Psoas muscle (tissue), 8 donors: ENCODE measurements around the gene PROK1. TPM values are rescaled to one million over a fixed set of nuclear protein-coding genes. Genes with fewer than 3 reads are reported as not detected.
A peak's percentile ranks its signal among the peaks of the same experiment; 100 is the strongest.

Experiments
- ATAC-seq, 4 donors: fragments of 200-7000 bp; cut with Tn5 transposase; one replicate each; pipeline ENCODE4 v1.9.1; 2020; ENCODE audit warnings: moderate library complexity in 3 of 4, mild to moderate bottlenecking in 2 of 4
- DNase-seq, 2 donors: peaks; one replicate each; pipeline ENCODE4 v3.0.0-alpha.2; 2020
- H3K27ac ChIP-seq: fragments of 200-600 bp; one replicate; pipeline ENCODE4 v1.8.0; 2022
- H3K27me3 ChIP-seq, 3 donors: fragments of 200-600 bp in 1 of 3; one replicate each; pipeline versions ENCODE4 v1.6.1 to v1.8.0; 2013 to 2022; ENCODE audit warnings: low read length in 2 of 3, mild to moderate bottlenecking in 2 of 3, moderate library complexity in 1 of 3; ENCODE audit not compliant: insufficient read depth in 3 of 3
- H3K36me3 ChIP-seq, 2 donors: fragments of 200-600 bp in 1 of 2; one replicate each; pipeline versions ENCODE4 v1.6.1 to v1.8.0; 2013 to 2022; ENCODE audit warnings: low read depth in 1 of 2, mild to moderate bottlenecking in 1 of 2, moderate library complexity in 1 of 2; ENCODE audit not compliant: insufficient read depth in 1 of 2
- H3K4me1 ChIP-seq: fragments of 200-600 bp; one replicate; pipeline ENCODE4 v1.8.0; 2022
- H3K4me3 ChIP-seq: fragments of 200-600 bp; one replicate; pipeline ENCODE4 v1.8.0; 2022; ENCODE audit warnings: mild to moderate bottlenecking
- H3K9me3 ChIP-seq: fragments of 200-600 bp; one replicate; pipeline ENCODE4 v1.8.0; 2022
- WGBS, 3 donors: extraction: QIAGEN DNeasy Blood & Tissue Kit; methylation state at CpG; one replicate each; pipeline versions ENCODE4 v1.1.6 to v1.1.7; 2013; 5-methylcytosine and 5-hydroxymethylcytosine counted together
- intact Hi-C, 2 donors: fragments of 100-400 bp; cut with DNase I; formaldehyde crosslinking; loops; one replicate each; pipeline versions ENCODE4 v1.11.0 to v1.14.2; 2022
- polyA plus RNA-seq, 3 donors: library from polyadenylated mRNA; stranded (reverse); fragments of 200-250 nt; gene quantifications; one replicate each; pipeline ENCODE4 v1.2.3, GENCODE V29; 2013
- total RNA-seq, 4 donors: library from RNA; stranded (reverse); fragmentation: NEBNext Ultra II Directional in 2 of 4; extraction: Animal tissue kit (Norgen Biotek cat#: 25700) in 2 of 4; gene quantifications; one replicate each; pipeline versions ENCODE4 v1.2.1 to v1.2.4, GENCODE V29; 2021 to 2023
- TF ChIP-seq, protein P1 (sequence below): fragments of 200-600 bp; IDR thresholded peaks from one replicate; pipeline ENCODE4 v1.8.0; 2022; ENCODE audit warnings: antibody characterized with exemption
- donor health status: healthy with polysubstance abuse.
- donor health status: DM: no; HTN: no; CAD: no; lungs with moderate emphysema.
- donor health status: Bipolar disorder and iron deficiency.
- donor health status: healthy.
- donor health status: DM: yes; HTN: yes; CAD: no.
- donor health status: DM: no; HTN: no; CAD: no.
- donor health status: DM: no; HTN: no; CAD: no.
- donor health status: DM: yes; HTN: yes; CAD: no.

The PROK1 gene
- total and polyA plus RNA-seq, 7 donors = 0.15 to 15.0 (median 0.22) TPM; not detected in 1

DNA sequence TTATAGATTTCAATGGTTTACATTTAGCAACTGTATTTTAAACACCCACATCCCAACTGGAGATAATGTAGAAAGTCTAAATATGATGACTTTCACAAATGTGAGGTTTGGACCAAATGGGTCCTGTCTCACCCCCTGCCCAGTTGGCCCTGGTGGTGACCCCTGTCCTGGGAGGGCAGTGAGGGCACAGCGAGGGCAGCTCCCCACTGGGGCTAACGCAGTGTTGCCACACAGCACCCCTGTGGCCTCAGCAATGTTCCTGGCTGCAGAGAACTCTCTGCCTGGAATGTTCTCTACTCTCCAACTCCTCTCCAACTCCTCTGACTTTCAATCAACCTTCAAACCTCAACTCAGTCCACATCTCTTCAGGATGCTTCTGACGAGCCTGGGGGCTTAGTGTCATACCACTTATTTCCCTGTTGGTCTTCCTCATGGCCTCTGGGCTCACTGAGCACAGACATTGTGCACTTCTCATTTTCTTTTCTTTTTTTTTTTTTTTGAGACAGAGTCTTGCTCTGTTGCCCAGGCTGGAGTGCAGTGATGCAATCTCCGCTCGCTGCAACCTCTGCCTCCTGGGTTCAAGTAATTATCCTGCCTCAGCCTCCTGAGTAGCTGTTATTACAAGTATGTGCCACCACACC lies 42.2 kb downstream of the PROK1 start:
- Histone ChIP-seq H3K9me3 (no peaks in the 10 kb centered on the region), H3K27ac (no peak overlapping the region), H3K4me1 (no peaks in the 10 kb centered on the region), H3K27me3 (no peaks in the 10 kb centered on the region), H3K4me3 (no peak overlapping the region), H3K36me3 (no peaks in the 10 kb centered on the region)
- 79 to 97% (median 89%) methylated on average over 5 of the region's 5 CpGs for WGBS, 3 donors
- ATAC-seq (no peak), DNase-seq (no peak)
- intact Hi-C loops = loop anchor here in 1 of 2 donors (10.0 kb wide), 2 partner anchors 78 to 288 kb away; no protein-coding TSS in a partner anchor
- TF ChIP-seq, protein P1, sequence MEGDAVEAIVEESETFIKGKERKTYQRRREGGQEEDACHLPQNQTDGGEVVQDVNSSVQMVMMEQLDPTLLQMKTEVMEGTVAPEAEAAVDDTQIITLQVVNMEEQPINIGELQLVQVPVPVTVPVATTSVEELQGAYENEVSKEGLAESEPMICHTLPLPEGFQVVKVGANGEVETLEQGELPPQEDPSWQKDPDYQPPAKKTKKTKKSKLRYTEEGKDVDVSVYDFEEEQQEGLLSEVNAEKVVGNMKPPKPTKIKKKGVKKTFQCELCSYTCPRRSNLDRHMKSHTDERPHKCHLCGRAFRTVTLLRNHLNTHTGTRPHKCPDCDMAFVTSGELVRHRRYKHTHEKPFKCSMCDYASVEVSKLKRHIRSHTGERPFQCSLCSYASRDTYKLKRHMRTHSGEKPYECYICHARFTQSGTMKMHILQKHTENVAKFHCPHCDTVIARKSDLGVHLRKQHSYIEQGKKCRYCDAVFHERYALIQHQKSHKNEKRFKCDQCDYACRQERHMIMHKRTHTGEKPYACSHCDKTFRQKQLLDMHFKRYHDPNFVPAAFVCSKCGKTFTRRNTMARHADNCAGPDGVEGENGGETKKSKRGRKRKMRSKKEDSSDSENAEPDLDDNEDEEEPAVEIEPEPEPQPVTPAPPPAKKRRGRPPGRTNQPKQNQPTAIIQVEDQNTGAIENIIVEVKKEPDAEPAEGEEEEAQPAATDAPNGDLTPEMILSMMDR = no peak

DNA sequence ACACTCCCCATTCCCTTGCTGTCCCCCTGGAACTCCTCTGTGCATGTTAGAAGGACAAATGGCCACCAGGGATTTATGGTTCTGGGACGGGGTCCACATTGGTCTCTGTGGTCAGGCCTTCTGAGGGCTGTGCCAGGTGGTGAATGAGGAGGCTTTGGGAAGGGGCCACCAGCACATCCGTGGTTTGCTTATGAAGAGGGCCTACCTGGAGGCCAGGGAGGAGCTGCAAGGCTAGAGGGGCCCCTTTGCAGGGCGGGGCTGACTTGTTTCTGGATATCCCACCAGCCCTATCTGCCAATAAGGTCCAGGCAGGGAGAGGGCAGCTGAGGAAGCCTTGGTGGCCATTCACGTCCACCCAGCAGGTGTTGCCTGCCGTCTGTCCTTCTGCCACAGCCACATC lies 43.1 kb downstream of the PROK1 start:
- no peak for ATAC-seq

DNA sequence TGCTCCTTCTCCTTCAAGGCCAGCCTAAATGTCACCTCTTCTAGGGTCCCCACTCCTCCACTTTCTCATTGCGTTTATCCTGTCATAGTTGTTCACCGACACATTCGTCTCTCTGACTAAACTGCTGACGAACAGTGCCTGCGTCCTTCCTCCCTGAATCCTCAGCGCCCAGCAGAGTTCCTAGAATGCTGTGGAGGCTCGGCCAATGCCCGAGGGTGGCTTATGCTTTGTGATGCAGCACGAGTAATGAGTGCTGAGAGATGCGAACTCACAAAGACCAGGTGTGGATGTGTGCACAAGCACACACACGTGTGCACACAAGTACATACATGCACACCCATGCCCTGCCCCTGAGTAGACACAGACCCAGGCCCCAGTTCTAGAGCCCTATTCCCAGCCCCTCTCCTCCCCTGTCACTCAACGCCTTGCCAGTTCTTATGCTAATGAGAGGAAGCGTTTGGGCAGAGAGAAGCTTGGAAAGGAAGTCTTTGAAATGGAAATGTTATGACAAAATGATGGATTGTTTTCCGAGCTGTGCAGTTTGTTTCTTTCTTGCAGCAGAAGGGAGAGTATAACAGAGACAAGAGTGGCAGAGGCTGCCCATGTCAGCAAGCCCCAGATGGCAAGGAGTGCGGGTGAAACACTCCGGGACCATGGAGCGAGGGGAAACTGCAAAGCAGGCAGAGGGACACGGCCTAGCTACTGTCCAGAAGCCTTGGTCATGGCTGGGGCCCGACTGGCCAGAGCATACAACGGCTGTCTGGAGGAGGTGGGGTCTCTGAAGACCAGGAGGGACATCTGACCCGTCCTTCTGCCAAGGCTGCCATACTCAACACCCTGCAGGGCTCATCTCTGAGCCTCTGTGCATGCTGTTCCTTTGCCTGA lies 43.8 kb downstream of the PROK1 start:
- no peaks in the 10 kb centered on the region for H3K9me3 ChIP-seq
- no peak overlapping the region for H3K4me3 ChIP-seq
- WGBS, 3 donors = 68 to 75% (median 71%) methylated on average over 21 of the region's 21 CpGs
- H3K4me1 ChIP-seq = no peaks in the 10 kb centered on the region
- TF ChIP-seq, protein P1 = no peak
- no peaks in the 10 kb centered on the region for H3K36me3 ChIP-seq
- H3K27me3 ChIP-seq = no peaks in the 10 kb centered on the region
- ATAC-seq (no peak), DNase-seq (no peak)
- intact Hi-C loops = loop anchor here in 1 of 2 donors (10.0 kb wide), 2 partner anchors 80 to 290 kb away; no protein-coding TSS in a partner anchor
- no peak overlapping the region for H3K27ac ChIP-seq

More for the DNA sequence above, 43.1 kb downstream of the PROK1 start:
- H3K4me1 ChIP-seq = no peaks in the 10 kb centered on the region
- no peaks in the 10 kb centered on the region for H3K36me3 ChIP-seq
- H3K27me3 ChIP-seq = no peaks in the 10 kb centered on the region
- DNase-seq = no peak
- no peaks in the 10 kb centered on the region for H3K9me3 ChIP-seq
- 58 to 74% (median 73%) methylated on average over 5 of the region's 5 CpGs for WGBS, 3 donors
- intact Hi-C loops = loop anchor here in 1 of 2 donors (10.0 kb wide), 2 partner anchors 79 to 289 kb away; no protein-coding TSS in a partner anchor
- no peak overlapping the region for H3K4me3 ChIP-seq
- no peak overlapping the region for H3K27ac ChIP-seq
- TF ChIP-seq, protein P1 = no peak

DNA sequence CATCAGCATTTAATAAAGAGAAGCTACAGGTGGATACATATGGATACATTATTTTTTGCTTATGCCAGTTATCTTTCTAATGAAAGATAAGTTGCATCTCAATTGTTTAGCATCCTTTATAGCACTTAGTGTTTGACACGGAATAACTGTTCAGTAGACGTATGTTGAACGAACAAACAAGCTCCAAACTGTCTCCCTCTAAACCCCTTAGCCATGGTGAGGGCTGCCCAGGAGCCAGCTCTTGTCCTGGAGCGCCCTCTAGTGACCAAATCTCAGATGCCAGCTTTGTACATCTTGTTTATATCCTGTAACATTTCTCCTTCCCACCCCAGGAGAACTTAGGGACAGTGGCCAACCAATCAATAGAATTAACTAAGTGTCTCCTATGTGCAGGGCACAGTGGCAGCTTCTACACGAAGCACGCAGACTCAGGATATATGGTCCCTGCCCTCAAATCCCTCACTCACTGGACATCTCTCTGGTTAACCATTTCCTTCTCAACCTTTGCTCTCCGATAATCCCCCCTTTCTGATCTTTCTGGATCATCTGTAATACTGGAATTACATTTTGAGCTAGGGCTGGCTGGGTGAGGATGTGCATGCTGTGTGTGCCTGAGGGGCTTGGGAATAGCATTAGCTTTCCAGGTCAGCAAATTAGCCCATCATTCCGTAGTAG lies 45.1 kb downstream of the PROK1 start:
- 22 to 24% (median 22%) methylated on average over 8 of the region's 8 CpGs for WGBS, 3 donors
- no peaks in the 10 kb centered on the region for H3K36me3 ChIP-seq
- ATAC-seq (peak; percentile 78 to 95 (median 87)), DNase-seq (peak; percentile 70 to 79)
- H3K4me1 ChIP-seq = no peaks in the 10 kb centered on the region
- H3K27me3 ChIP-seq = no peaks in the 10 kb centered on the region
- TF ChIP-seq, protein P1 = peak; percentile 90
- H3K27ac ChIP-seq = no peak overlapping the region
- H3K4me3 ChIP-seq = no peak overlapping the region
- H3K9me3 ChIP-seq = no peaks in the 10 kb centered on the region
- intact Hi-C loops = loop anchor here in 1 of 2 donors (10.0 kb wide), 2 partner anchors 81 to 291 kb away; no protein-coding TSS in a partner anchor
